Lower leg skin (tissue), 4 donors: ENCODE measurements around the gene PDE8B. TPM values are rescaled to one million over a fixed set of nuclear protein-coding genes. Genes with fewer than 3 reads are reported as not detected.

Experiments used
- DNase-seq, 2 donors: peaks; one replicate each; pipeline ENCODE4 v3.0.0-alpha.2; 2019; ENCODE audit warnings: low spot score in 2 of 2
- H3K4me3 ChIP-seq: fragments of 200-600 bp; sonication (generic); 2 replicates; pipeline ENCODE4 v1.5.1; 2017; ENCODE audit warnings: mild to moderate bottlenecking, low read depth; ENCODE audit not compliant: poor library complexity, severe bottlenecking
- POLR2A ChIP-seq, 2 donors: fragments of 450-650 bp; IDR thresholded peaks; one replicate each; pipeline ENCODE4 v1.6.1; 2016 to 2017; ENCODE audit warnings: antibody characterized with exemption in 2 of 2, mild to moderate bottlenecking in 1 of 2, moderate library complexity in 1 of 2
- WGBS, 2 donors: methylation state at CpG; one replicate each; pipeline ENCODE4 v1.1.5; 2018; 5-methylcytosine and 5-hydroxymethylcytosine counted together
- intact Hi-C: fragments of 100-400 bp; cut with DNase I; formaldehyde crosslinking; loops from one replicate; pipeline ENCODE4 v1.15.0; 2023; ENCODE audit warnings: low total_unique reads
- total RNA-seq, 4 donors: library from RNA; depleted of rRNA; stranded (reverse); fragments of >200 nt; gene quantifications; one replicate each; pipeline ENCODE4 v1.1.0, GENCODE V29; 2016
- TF ChIP-seq, protein P1 (sequence below), 3 donors: fragments of 450-650 bp; IDR thresholded peaks; one replicate each; pipeline ENCODE4 v1.5.1; 2016; ENCODE audit warnings: antibody characterized with exemption in 3 of 3, mild to moderate bottlenecking in 3 of 3, moderate library complexity in 2 of 3

PDE8B gene
- total RNA-seq, 4 donors from 2014 or later = 2.3 to 4.5 (median 2.6) TPM

DNA sequence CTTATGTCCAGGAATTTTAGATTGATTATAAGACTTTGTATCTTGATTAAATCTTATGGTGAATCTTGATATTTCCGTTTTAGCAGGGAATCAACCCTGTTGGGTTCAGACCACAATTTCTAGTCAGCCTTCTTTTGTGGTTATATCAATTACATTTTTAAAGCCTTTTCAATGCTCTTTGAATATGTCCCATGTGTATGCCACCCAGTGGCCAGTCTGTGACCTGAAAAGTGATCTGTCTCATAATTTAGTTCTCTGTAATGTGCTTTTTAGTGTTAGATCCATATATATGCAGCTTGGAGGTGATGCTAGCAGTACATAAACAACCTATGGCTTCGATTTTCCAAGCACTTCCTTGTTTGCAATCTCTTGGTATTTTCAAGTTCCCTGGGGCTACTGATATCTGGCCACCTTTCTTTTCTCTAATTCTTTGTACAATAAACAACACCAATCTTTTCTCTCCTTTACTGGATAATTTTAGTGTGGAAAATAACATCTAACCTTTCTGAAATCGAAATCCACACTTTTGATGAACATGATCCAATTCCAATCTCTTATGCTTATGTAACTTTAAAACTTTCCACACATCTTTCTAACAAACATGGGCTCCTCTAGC is 28.8 kb downstream of the PDE8B start:
- intact Hi-C loops = no loop called here
- H3K4me3 ChIP-seq = no peak overlapping the region
- DNase-seq = no peak
- TF ChIP-seq, protein P1, sequence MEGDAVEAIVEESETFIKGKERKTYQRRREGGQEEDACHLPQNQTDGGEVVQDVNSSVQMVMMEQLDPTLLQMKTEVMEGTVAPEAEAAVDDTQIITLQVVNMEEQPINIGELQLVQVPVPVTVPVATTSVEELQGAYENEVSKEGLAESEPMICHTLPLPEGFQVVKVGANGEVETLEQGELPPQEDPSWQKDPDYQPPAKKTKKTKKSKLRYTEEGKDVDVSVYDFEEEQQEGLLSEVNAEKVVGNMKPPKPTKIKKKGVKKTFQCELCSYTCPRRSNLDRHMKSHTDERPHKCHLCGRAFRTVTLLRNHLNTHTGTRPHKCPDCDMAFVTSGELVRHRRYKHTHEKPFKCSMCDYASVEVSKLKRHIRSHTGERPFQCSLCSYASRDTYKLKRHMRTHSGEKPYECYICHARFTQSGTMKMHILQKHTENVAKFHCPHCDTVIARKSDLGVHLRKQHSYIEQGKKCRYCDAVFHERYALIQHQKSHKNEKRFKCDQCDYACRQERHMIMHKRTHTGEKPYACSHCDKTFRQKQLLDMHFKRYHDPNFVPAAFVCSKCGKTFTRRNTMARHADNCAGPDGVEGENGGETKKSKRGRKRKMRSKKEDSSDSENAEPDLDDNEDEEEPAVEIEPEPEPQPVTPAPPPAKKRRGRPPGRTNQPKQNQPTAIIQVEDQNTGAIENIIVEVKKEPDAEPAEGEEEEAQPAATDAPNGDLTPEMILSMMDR (IDR thresholded peaks at IDR 0.05) = no peak
- TF ChIP-seq POLR2A (IDR thresholded peaks at IDR 0.05) = no peak
- 68 to 71% methylated on average over 3 of the region's 3 CpGs for WGBS, 2 donors

DNA sequence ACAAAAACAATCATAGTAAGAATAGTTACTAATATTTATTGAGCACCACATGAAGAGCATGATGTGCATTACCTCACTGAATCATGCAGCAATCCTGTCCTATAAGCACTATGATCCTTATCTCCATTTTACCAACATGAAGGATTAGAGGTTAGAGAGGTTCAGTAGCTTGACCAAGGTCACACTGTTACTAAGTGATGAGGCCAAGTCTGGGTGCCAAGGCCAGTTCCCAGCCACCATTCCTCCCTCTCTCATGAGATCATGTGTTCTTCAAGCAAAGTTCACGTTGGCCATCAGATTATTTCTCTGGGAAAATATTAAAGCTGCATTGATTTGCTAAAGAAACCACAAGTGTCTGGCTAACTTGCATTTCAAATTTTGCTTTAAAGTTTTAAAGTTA is 31.0 kb downstream of the PDE8B start:
- DNase-seq = no peak
- no peak overlapping the region for H3K4me3 ChIP-seq
- WGBS, 2 donors = 67 to 76% methylated on average over 1 of the region's 1 CpG
- intact Hi-C loops = no loop called here
- TF ChIP-seq POLR2A (IDR thresholded peaks at IDR 0.05) = no peak
- TF ChIP-seq, protein P1 (IDR thresholded peaks at IDR 0.05) = no peak

DNA sequence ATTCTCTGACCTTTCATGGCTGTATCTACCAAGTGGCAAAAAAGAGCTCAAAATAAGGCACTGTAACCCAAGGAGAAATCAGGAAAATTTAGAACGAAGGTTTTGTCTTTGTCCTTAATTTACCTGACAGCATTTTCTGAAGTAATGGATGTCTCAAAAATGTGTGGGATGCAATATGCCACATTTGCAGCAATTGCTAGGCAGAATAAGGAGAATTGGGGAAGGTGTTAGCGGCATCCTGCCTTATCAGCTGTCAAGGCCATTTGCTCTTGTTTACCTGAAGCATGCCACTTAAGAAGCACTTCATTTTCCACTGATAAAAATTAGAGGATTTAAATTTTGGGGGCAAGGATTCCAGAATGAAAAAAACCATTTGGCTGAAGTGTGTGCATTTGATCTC is 39.0 kb downstream of the PDE8B start:
- 89 to 96% methylated on average over 2 of the region's 2 CpGs for WGBS, 2 donors
- DNase-seq = no peak
- no peak for TF ChIP-seq POLR2A (IDR thresholded peaks at IDR 0.05)
- TF ChIP-seq, protein P1 (IDR thresholded peaks at IDR 0.05) = no peak
- intact Hi-C loops = no loop called here
- H3K4me3 ChIP-seq = no peak overlapping the region

DNA sequence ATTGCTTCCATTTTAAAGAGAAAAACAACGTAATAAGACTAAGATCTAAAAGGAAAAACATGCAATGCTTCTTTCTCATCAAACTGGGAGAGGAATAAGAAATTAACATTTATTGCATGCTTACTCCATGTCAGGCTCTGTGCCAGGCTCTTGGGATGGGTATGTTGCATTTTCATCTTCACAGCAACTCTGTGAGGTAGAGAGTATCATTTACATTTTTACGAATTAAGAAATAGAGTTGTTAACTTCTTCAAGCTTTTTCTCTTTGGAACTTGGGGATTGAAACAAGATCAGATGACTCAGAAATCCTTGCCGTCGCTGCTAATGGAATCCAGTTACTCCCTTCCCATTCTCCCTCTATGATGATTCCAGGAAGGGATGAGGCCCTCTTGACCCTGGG is 39.5 kb downstream of the PDE8B start:
- WGBS, 2 donors = 51 to 59% methylated on average over 4 of the region's 4 CpGs
- no peak for TF ChIP-seq POLR2A (IDR thresholded peaks at IDR 0.05)
- TF ChIP-seq, protein P1 (IDR thresholded peaks at IDR 0.05) = no peak
- no peak overlapping the region for H3K4me3 ChIP-seq
- intact Hi-C loops = no loop called here
- no peak for DNase-seq

DNA sequence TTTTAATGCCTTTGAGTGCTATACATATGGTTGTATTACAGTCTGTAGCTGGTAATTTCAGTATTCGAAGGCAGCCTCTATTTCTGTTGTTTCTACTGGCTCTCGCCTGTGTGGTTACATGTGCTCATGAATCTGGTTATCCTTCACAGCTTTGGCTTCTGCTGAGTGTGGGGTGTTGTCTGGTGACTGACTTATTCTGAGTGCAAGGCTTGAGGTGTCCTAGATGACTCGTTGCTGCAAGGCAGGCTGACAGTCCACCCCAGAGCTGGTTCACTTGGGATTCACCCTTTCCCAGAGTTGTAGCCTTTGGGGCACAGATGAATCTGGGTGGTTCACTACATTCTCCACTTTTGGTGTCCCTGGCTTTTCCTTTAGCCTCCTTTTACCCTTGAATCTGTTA is 41.4 kb downstream of the PDE8B start:
- intact Hi-C loops = no loop called here
- H3K4me3 ChIP-seq = no peak overlapping the region
- 68 to 77% methylated on average over 3 of the region's 3 CpGs for WGBS, 2 donors
- no peak for TF ChIP-seq POLR2A (IDR thresholded peaks at IDR 0.05)
- TF ChIP-seq, protein P1 (IDR thresholded peaks at IDR 0.05) = no peak
- DNase-seq = no peak

DNA sequence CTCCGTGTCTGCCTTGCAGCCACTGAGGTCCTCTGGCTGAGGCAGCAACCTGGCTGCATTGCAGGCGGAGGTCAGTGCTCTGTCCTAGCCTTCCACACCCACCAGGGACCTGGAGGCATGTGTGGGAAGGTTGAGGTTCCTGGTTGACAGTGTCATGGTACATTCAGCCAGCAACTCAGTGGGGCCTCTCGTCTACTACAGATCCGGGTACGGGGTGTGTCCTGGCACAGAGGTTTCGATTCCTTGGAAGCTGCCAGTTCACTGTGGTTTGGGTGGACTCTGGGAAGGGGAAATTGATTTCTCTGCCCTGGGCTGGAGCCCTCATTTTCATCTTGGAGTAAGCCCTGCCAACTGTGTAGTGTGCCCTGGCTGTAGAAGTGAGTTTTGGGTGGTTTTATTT is 45.1 kb downstream of the PDE8B start:
- peak in 1 of 2 donors; percentile 80 for DNase-seq
- intact Hi-C loops = no loop called here
- TF ChIP-seq, protein P1 (IDR thresholded peaks at IDR 0.05) = no peak
- TF ChIP-seq POLR2A (IDR thresholded peaks at IDR 0.05) = no peak

More for the DNA sequence above, 45.1 kb downstream of the PDE8B start:
- WGBS, 2 donors = 48 to 73% methylated on average over 6 of the region's 6 CpGs
- no peak overlapping the region for H3K4me3 ChIP-seq
